ENCODE measurements around the gene GNAZ. TPM values are rescaled to one million over a fixed set of nuclear protein-coding genes. Genes with fewer than 3 reads are reported as not detected.
"Not testable (repeated sequence)": the region's sequence is repeated elsewhere in the genome, so short reads cannot be mapped to it uniquely, and the experiment has no call there.

Gene GNAZ
- total and polyA plus RNA-seq, 12 donors = 3.0 to 70.8 (median 9.4) TPM

DNA sequence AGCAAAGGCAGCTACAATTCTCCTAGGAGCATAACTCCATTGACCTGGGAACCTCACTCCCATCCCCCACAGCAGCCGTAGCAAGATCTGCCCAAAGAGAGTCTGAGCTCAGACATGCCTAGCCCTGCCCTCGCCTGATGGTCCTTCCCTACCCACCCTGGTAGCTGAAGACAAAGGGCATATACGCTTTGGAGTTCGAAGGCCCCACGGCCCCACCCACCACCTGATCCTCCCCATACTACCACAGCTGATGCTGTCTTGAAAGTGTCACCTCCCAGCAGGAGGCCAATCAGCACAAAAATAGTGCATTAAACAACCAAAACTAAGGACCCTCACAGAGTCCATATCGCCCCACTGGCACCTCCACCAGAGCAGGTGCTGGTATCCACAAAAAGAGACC lies 22.6 kb upstream of the GNAZ start:
- H3K27ac ChIP-seq = no peak overlapping the region
- H3K9me3 ChIP-seq (replicated peaks in 1 of 3) = peaks cover 0 to 2% (median 0%) of the 10 kb centered on the region in 3 donors
- intact Hi-C loops (cut with DNase I) = no loop called here
- H3K27me3 ChIP-seq = no peaks in the 10 kb centered on the region
- TF ChIP-seq, protein P1, sequence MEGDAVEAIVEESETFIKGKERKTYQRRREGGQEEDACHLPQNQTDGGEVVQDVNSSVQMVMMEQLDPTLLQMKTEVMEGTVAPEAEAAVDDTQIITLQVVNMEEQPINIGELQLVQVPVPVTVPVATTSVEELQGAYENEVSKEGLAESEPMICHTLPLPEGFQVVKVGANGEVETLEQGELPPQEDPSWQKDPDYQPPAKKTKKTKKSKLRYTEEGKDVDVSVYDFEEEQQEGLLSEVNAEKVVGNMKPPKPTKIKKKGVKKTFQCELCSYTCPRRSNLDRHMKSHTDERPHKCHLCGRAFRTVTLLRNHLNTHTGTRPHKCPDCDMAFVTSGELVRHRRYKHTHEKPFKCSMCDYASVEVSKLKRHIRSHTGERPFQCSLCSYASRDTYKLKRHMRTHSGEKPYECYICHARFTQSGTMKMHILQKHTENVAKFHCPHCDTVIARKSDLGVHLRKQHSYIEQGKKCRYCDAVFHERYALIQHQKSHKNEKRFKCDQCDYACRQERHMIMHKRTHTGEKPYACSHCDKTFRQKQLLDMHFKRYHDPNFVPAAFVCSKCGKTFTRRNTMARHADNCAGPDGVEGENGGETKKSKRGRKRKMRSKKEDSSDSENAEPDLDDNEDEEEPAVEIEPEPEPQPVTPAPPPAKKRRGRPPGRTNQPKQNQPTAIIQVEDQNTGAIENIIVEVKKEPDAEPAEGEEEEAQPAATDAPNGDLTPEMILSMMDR (IDR thresholded peaks at IDR 0.05) = no peak
- TF ChIP-seq POLR2A (IDR thresholded peaks at IDR 0.05) = no peak
- DNase-seq = peak in 1 of 7 donors; percentile 31
- H3K4me1 ChIP-seq (replicated peaks in 1 of 2) = no peaks in the 10 kb centered on the region
- H3K36me3 ChIP-seq (replicated peaks in 1 of 2) = no peaks in the 10 kb centered on the region
- WGBS, 4 donors = 82 to 93% (median 89%) methylated on average over 4 to 6 of the region's 6 CpGs
- H3K4me3 ChIP-seq = no peak overlapping the region

DNA sequence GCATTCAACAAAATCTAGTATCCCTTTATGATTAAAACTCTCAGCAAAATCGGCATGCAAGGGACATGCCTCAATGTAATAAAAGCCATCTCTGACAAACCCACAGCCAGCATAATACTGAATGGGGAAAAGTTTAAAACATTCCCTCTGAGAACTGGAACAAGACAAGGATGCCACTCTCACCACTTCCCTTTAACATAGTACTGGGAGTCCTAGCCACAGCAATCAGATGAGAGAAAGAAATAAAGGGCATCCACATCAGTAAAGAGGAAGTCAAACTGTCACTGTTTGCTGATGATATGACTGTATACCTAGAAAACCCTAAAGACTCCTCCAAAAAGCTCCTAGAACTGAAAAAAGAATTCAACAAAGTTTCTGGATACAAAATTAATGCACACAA lies 19.8 kb upstream of the GNAZ start:
- H3K4me1 ChIP-seq (replicated peaks in 1 of 2); H3K36me3 ChIP-seq (replicated peaks in 1 of 2); H3K27ac ChIP-seq; H3K4me3 ChIP-seq; H3K9me3 ChIP-seq (replicated peaks in 1 of 3); intact Hi-C loops (cut with DNase I); DNase-seq; H3K27me3 ChIP-seq: not testable (repeated sequence)
- 63 to 78% (median 76%) methylated on average over 1 of the region's 1 CpG for WGBS, 4 donors

DNA sequence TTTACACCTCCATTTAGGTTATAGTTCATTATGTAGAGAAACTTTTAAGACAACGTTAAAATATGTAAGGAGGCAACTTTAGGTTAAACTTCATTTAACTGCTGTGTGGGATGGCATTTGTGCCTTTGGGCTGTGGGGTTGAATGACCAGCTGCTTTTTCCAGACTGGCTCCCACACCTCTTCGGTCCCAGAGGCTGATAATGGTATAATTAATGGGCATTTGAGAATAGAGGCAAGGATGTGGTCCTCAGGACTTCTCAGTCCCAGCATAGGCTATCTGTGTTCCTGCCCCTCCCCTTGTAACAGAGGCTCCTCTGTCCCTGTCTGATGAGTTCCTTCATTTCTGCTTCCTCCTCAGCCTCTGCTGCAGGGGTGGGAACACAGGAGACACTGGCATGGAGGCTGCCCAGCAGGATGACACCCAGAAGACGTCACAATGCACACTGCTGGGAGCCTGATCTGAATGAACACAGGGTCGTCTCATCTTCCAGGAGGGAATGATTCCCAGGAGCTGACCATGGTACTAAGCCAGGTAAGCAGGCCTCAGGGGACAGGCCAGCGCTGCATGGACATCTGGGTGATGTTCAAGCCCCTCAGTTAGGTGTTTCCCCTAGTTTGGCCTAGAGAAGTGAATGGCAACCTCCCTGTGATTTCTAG lies 17.1 kb upstream of the GNAZ start:
- DNase-seq = peak in 1 of 7 donors; percentile 30
- Histone ChIP-seq H3K9me3 (replicated peaks in 1 of 3) (no peaks in the 10 kb centered on the region), H3K4me3 (no peak overlapping the region), H3K36me3 (replicated peaks in 1 of 2) (no peaks in the 10 kb centered on the region), H3K27ac (no peak overlapping the region), H3K27me3 (no peaks in the 10 kb centered on the region), H3K4me1 (replicated peaks in 1 of 2) (no peaks in the 10 kb centered on the region)
- TF ChIP-seq, protein P1 (IDR thresholded peaks at IDR 0.05) = no peak
- TF ChIP-seq POLR2A (IDR thresholded peaks at IDR 0.05) = no peak
- 55 to 63% (median 58%) methylated on average over 5 of the region's 5 CpGs for WGBS, 4 donors
- intact Hi-C loops (cut with DNase I) = no loop called here

DNA sequence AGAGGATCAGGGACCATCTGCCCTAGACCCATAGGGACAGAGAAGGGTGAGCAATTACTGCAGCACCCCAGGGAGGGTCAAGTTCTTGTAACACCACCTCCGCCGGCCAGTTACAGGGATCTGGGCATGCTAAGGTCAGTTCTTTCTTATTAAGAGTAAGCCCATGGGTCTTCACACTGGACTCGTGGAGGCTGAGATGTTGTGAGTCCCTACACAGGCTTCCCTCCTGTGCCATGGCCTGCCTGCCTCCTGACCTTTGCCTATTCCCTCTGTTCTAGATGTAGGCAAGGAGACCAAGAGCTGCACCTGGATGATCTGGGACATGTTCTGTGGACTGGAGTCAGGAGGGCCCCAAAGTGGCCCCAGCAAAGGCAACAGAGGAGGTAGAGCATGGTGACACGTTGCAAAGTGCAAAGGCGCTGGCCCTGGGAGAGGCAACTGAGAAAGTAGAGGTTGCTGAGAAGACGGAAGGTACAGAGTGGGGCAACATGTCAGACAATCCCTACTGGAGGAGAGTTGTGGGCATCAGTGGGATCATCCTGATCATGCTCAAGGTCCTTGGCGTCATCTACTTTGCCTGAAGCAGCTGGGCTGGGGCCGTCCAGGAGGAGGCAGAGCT lies 16.3 kb upstream of the GNAZ start:
- WGBS, 4 donors = 86 to 91% (median 91%) methylated on average over 8 of the region's 8 CpGs
- intact Hi-C loops (cut with DNase I) = no loop called here
- TF ChIP-seq, protein P1 (IDR thresholded peaks at IDR 0.05) = no peak
- TF ChIP-seq POLR2A (IDR thresholded peaks at IDR 0.05) = no peak
- H3K4me3 ChIP-seq = no peak overlapping the region
- no peaks in the 10 kb centered on the region for H3K4me1 ChIP-seq (replicated peaks in 1 of 2)
- H3K27me3 ChIP-seq = no peaks in the 10 kb centered on the region
- no peaks in the 10 kb centered on the region for H3K9me3 ChIP-seq (replicated peaks in 1 of 3)
- no peaks in the 10 kb centered on the region for H3K36me3 ChIP-seq (replicated peaks in 1 of 2)
- peak in 2 of 7 donors; percentile 5 to 34 for DNase-seq
- no peak overlapping the region for H3K27ac ChIP-seq
